AG09319 (cell line): Measurements from ENCODE around the gene KRT75.

Source experiments
- DNase-seq: peaks from one replicate; pipeline ENCODE4 v3.0.0-alpha.2; 2010; ENCODE audit warnings: low read depth; ENCODE audit errors: extremely low read depth
- CTCF ChIP-seq: IDR thresholded peaks from 2 replicates; pipeline ENCODE4 v1.5.1; 2011; ENCODE audit warnings: low read depth, mild to moderate bottlenecking, inconsistent platforms, low read length, moderate library complexity

The KRT75 gene

GRCh38 chr12:52405922-52406385 lies 28.2 kb downstream of the KRT75 start, which contains the start of gene KRT82:
KRT82 (minus strand) TSS chr12:52406335; CDS start chr12:52406277, 58 bp downstream.
- no peak for DNase-seq
- TF ChIP-seq CTCF, result no peak

DNA sequence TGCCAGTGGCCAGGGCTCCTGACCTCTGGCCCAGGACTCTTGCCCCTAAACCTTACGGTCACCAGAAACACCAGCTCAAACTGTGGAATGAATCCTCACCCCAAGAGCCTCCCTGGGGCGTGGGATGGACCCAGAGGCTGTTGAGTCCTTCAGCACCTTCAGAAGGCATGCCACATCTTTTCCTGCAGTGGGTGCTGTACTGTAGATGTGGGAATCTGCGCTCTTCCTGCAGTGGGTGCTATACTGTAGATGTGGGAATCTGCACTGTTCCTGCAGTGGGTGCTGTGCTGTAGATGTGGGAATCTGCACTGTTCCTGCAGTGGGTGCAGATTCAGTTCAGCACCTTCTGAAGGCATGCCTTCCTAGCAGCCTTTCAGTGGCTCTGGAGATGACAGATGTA lies 29.2 kb downstream of the KRT75 start:
- no peak for DNase-seq
- TF ChIP-seq CTCF, result no peak

- no peak for DNase-seq
- TF ChIP-seq CTCF, result no peak
Measured at GRCh38 chr12:52403561-52403960, 30.6 kb downstream of the KRT75 start.

GRCh38 chr12:52402873-52403540 lies 31.2 kb downstream of the KRT75 start:
- TF ChIP-seq CTCF, result no peak

DNA sequence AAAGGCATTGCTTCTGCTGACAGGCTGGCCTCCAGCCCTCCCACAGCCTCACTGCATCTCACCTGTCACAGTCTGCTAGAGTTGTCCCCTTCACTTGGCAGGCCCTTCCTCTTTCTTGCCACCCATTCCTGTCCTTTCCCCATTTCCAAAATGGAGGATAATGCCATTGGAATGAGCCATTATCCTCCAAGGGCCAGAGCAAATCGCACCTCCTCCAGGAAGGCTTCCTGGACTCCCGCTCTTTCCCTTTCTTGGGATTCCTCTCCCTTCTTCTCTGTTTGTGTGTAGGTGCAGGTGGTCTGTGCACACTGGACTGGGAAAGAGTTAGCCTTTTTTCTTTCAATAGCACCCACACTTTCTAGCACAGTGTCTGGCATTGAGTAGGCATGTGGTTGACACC lies 31.8 kb downstream of the KRT75 start:
- DNase-seq, result no peak
- no peak for TF ChIP-seq CTCF

More at GRCh38 chr12:52402873-52403540, 31.2 kb downstream of the KRT75 start:
- no peak for DNase-seq

DNA sequence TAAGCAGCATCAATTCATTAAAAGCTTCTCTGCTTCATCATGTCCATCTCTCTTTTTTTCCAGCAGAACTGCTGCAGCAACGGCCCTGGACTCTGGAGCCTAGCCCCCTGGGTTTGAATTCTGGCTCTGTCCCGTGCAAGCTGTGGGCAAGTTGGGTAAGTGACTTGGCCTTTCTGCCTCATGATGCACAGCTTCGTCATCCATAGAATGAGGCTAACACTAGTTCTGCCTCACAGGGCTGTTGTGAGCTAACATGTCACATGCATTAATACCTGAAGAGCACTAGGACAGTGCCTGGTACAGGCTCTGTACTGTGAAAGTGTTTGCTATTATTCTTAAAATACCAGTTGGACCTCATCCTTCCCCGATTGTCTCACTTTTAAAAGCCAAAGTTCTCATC lies 32.2 kb downstream of the KRT75 start:
- DNase-seq, result no peak
- no peak for TF ChIP-seq CTCF

DNA sequence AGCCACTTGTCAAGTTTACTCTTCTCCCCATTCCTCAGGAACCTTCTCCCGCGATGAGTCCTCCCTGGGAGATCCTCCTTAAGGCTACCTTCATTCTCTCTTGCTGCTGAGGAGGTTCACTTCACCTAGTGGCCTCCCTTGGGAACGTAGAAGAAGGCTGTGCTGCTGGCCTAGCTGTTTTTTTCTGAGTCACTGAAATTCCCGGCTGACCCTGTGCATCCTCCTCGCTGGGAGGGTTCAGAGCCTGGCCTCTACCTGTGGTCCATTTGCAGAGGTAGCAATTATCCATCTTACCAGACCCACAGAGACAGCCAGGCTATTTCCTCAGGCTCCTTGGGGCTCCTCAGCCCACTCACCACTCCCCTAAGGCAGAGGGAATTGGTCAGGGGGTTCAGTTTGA lies 32.6 kb downstream of the KRT75 start:
- DNase-seq, result no peak
- TF ChIP-seq CTCF, result no peak
